Right lobe of liver (tissue), 6 donors: ENCODE data around the gene HOMER2. TPM values are rescaled to one million over a fixed set of nuclear protein-coding genes. Genes with fewer than 3 reads are reported as not detected.

Experiments used
- ATAC-seq, 4 donors: fragments of 200-7000 bp; cut with Tn5 transposase; one replicate each; pipeline ENCODE4 v1.9.1; 2020; ENCODE audit warnings: mild to moderate bottlenecking in 4 of 4, moderate library complexity in 4 of 4
- DNase-seq, 3 donors: peaks; one replicate each; pipeline ENCODE4 v3.0.0-alpha.2; 2020
- H3K27ac ChIP-seq, 3 donors: fragments of 200-600 bp; one replicate each; pipeline ENCODE4 v1.8.0; 2022
- H3K27me3 ChIP-seq, 2 donors: fragments of 200-600 bp; one replicate each; pipeline ENCODE4 v1.8.0; 2022
- H3K36me3 ChIP-seq, 4 donors: fragments of 200-600 bp; sonication (generic) in 1 of 4; one replicate each; pipeline versions ENCODE4 v1.5.1 to v1.8.0; 2017 to 2022; ENCODE audit warnings: control low read depth in 1 of 4
- H3K4me1 ChIP-seq, 4 donors: fragments of 200-600 bp; sonication (generic) in 1 of 4; one replicate each; pipeline versions ENCODE4 v1.5.1 to v1.8.0; 2017 to 2022; ENCODE audit warnings: control low read depth in 1 of 4
- H3K4me3 ChIP-seq, 3 donors: fragments of 200-600 bp; one replicate each; pipeline ENCODE4 v1.8.0; 2022
- H3K9me3 ChIP-seq, 4 donors: fragments of 200-600 bp; sonication (generic) in 1 of 4; one replicate each; pipeline versions ENCODE4 v1.5.1 to v1.8.0; 2017 to 2022; ENCODE audit warnings: control low read depth in 1 of 4
- CTCF ChIP-seq, 4 donors: fragments of 200-600 bp in 3 of 4; fragments of 450-650 bp in 1 of 4; IDR thresholded peaks; one replicate each; pipeline versions ENCODE4 v1.5.1 to v1.8.0; 2016 to 2022; ENCODE audit warnings: antibody characterized with exemption in 4 of 4, mild to moderate bottlenecking in 2 of 4
- POLR2A ChIP-seq: fragments of 450-650 bp; IDR thresholded peaks from one replicate; pipeline ENCODE4 v1.6.1; 2017; ENCODE audit warnings: antibody characterized with exemption, mild to moderate bottlenecking
- WGBS: methylation state at CpG from one replicate; pipeline ENCODE4 v1.1.6; 2018; ENCODE audit warnings: low coverage, low lambda C conversion rate; ENCODE audit not compliant: insufficient coverage; ENCODE audit errors: missing lambda C conversion rate; 5-methylcytosine and 5-hydroxymethylcytosine counted together
- intact Hi-C, 2 donors: fragments of 100-400 bp; cut with DNase I; formaldehyde crosslinking; loops; one replicate each; pipeline versions ENCODE4 v1.11.2 to v1.14.1; 2022
- total RNA-seq, 6 experiments: library from RNA; depleted of rRNA in 2 of 6; stranded (reverse); fragments of >200 nt in 2 of 6; fragmentation: NEBNext Ultra II Directional in 3 of 6; extraction: Animal tissue kit (Norgen Biotek cat#: 25700) in 3 of 6; gene quantifications; one replicate each; pipeline versions ENCODE4 v1.1.0 to v1.2.4, GENCODE V29; 2016 to 2023
- donor health status: DM: no; HTN: yes; CAD: no.
- donor health status: DM: no; HTN: no; CAD: no.
- donor health status: DM: no; HTN: no; CAD: no.
- donor health status: DM: no; HTN: yes; CAD: no.
- donor health status: DM: no; HTN: yes; CAD: no.

HOMER2 gene
- total RNA-seq, 6 experiments from 2014 or later = 16.8 to 66.2 (median 60.7) TPM

GRCh38 chr15:82970696-82971095, 18.2 kb upstream of the HOMER2 start:
- Histone ChIP-seq H3K27me3 (no peaks in the 10 kb centered on the region), H3K4me3 (no peak overlapping the region), H3K4me1 (peaks cover 0 to 32% (median 13%) of the 10 kb centered on the region in 4 donors), H3K27ac (peak overlapping the region in 2 of 3 donors; percentile 57 to 74), H3K9me3 (no peaks in the 10 kb centered on the region), H3K36me3 (no peaks in the 10 kb centered on the region)
- DNase-seq = peak in 2 of 3 donors; percentile 63 to 80
- no peak for TF ChIP-seq CTCF (IDR thresholded peaks at IDR 0.05)
- no peak for TF ChIP-seq POLR2A
- intact Hi-C loops = loop anchor here in 1 of 2 donors (10.0 kb wide), 1 partner anchor 126 kb away; no protein-coding TSS in a partner anchor
- peak; percentile 91 to 94 (median 93) for ATAC-seq
- WGBS = 0% methylated on average over 1 of the region's 1 CpG

- Histone ChIP-seq H3K4me3 (no peak overlapping the region), H3K36me3 (no peaks in the 10 kb centered on the region), H3K27ac (peak overlapping the region in 2 of 3 donors; percentile 46 to 74), H3K27me3 (no peaks in the 10 kb centered on the region), H3K4me1 (peaks cover 0 to 32% (median 13%) of the 10 kb centered on the region in 4 donors), H3K9me3 (no peaks in the 10 kb centered on the region)
- TF ChIP-seq CTCF (IDR thresholded peaks at IDR 0.05) (no peak), POLR2A (no peak)
- no peak for DNase-seq
- intact Hi-C loops = loop anchor here in 1 of 2 donors (10.0 kb wide), 1 partner anchor 125 kb away; no protein-coding TSS in a partner anchor
- WGBS = 42% methylated on average over 3 of the region's 3 CpGs
- ATAC-seq = peak in 1 of 4 donors; percentile 13
Observed at GRCh38 chr15:82970078-82970686, 17.7 kb upstream of the HOMER2 start.

GRCh38 chr15:82969353-82969752, 16.8 kb upstream of the HOMER2 start:
- TF ChIP-seq POLR2A (no peak), CTCF (IDR thresholded peaks at IDR 0.05) (no peak)
- Histone ChIP-seq H3K36me3 (no peaks in the 10 kb centered on the region), H3K9me3 (no peaks in the 10 kb centered on the region), H3K4me3 (no peak overlapping the region), H3K27me3 (no peaks in the 10 kb centered on the region), H3K4me1 (peaks cover 0 to 32% (median 13%) of the 10 kb centered on the region in 4 donors), H3K27ac (no peak overlapping the region)
- no peak for DNase-seq
- no peak for ATAC-seq
- WGBS = 82% methylated on average over 7 of the region's 7 CpGs
- intact Hi-C loops = no loop called here

GRCh38 chr15:82968066-82968465, 15.5 kb upstream of the HOMER2 start:
- no peaks in the 10 kb centered on the region for H3K36me3 ChIP-seq
- TF ChIP-seq CTCF (IDR thresholded peaks at IDR 0.05) (no peak), POLR2A (no peak)
- ATAC-seq = no peak
- intact Hi-C loops = no loop called here
- WGBS = 67% methylated on average over 4 of the region's 4 CpGs
- no peak overlapping the region for H3K4me3 ChIP-seq
- no peaks in the 10 kb centered on the region for H3K27me3 ChIP-seq
- H3K4me1 ChIP-seq = peaks cover 0 to 31% (median 13%) of the 10 kb centered on the region in 4 donors
- H3K9me3 ChIP-seq = no peaks in the 10 kb centered on the region
- no peak overlapping the region for H3K27ac ChIP-seq
- DNase-seq = no peak
